HL-60 (cell line): Measurements from ENCODE around the gene SUSD1.

Experiments
- DNase-seq, 2 experiments: peaks; one replicate each; pipeline ENCODE4 v3.0.0-alpha.2; 2010 to 2020; ENCODE audit warnings: low read depth in 1 of 2, low spot score in 1 of 2
- H3K27ac ChIP-seq: fragments of 250-450 bp; sonication (Bioruptor Pico); replicated peaks from 2 replicates; pipeline ENCODE4 v1.5.1; 2020; ENCODE audit warnings: mild to moderate bottlenecking, moderate library complexity
- H3K27me3 ChIP-seq: fragments of 250-450 bp; sonication (Bioruptor Pico); 2 replicates; pipeline ENCODE4 v1.5.1; 2021; ENCODE audit warnings: mild to moderate bottlenecking, moderate library complexity; ENCODE audit not compliant: insufficient read depth, poor library complexity, severe bottlenecking
- H3K4me3 ChIP-seq: replicated peaks from 2 replicates; pipeline ENCODE4 v1.5.1; 2011; ENCODE audit warnings: mild to moderate bottlenecking, control low read depth, low read length; ENCODE audit not compliant: insufficient read depth
- GABPA ChIP-seq: IDR thresholded peaks from 2 replicates; pipeline ENCODE4 v1.6.1; 2012; ENCODE audit warnings: low read depth
- POLR2AphosphoS5 ChIP-seq: IDR thresholded peaks from 2 replicates; pipeline ENCODE4 v1.6.1; 2012; ENCODE audit warnings: low read depth
- REST ChIP-seq: IDR thresholded peaks from 2 replicates; pipeline ENCODE4 v1.6.1; 2012; ENCODE audit warnings: low read depth; ENCODE audit not compliant: insufficient replicate concordance
- SPI1 ChIP-seq: IDR thresholded peaks from 2 replicates; pipeline ENCODE4 v1.6.1; 2012; ENCODE audit warnings: low read depth, mild to moderate bottlenecking, borderline replicate concordance
- TF ChIP-seq, protein P1 (sequence below): IDR thresholded peaks from one replicate; pipeline ENCODE4 v1.5.1; 2011; ENCODE audit warnings: low read length, control low read depth, inconsistent platforms; ENCODE audit not compliant: insufficient read depth

SUSD1 gene

GRCh38 chr9:112033237-112034215, 141.6 kb downstream of the SUSD1 start:
- DNase-seq: no peak
- H3K27me3 ChIP-seq: no peaks in the 10 kb centered on the region
- no peak overlapping the region for H3K4me3 ChIP-seq
- no peak overlapping the region for H3K27ac ChIP-seq
- TF ChIP-seq, protein P1, sequence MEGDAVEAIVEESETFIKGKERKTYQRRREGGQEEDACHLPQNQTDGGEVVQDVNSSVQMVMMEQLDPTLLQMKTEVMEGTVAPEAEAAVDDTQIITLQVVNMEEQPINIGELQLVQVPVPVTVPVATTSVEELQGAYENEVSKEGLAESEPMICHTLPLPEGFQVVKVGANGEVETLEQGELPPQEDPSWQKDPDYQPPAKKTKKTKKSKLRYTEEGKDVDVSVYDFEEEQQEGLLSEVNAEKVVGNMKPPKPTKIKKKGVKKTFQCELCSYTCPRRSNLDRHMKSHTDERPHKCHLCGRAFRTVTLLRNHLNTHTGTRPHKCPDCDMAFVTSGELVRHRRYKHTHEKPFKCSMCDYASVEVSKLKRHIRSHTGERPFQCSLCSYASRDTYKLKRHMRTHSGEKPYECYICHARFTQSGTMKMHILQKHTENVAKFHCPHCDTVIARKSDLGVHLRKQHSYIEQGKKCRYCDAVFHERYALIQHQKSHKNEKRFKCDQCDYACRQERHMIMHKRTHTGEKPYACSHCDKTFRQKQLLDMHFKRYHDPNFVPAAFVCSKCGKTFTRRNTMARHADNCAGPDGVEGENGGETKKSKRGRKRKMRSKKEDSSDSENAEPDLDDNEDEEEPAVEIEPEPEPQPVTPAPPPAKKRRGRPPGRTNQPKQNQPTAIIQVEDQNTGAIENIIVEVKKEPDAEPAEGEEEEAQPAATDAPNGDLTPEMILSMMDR: no peak
- TF ChIP-seq REST (no peak), GABPA (no peak), POLR2AphosphoS5 (no peak), SPI1 (no peak)

DNA sequence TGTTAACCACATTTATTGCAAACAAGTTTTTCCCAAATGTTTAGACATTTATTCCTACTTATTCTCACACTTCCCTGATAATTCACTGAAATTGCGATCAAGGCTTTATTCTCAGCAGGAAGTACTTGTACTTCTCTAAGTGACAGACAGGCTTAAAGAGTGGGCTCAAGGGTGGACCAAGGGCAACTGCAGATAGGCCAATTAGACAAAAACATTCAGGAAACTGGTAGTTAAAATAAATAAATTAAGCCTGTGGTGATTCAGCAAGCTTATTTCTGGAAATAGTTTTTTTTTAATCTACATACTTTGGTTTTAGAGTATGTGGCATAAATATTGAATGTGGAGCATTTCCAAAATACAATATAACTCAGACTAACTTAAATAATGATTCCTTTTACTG, 142.4 kb downstream of the SUSD1 start:
- no peak overlapping the region for H3K27ac ChIP-seq
- no peak overlapping the region for H3K4me3 ChIP-seq

More for the DNA sequence above, 142.4 kb downstream of the SUSD1 start:
- H3K27me3 ChIP-seq: no peaks in the 10 kb centered on the region
- TF ChIP-seq REST (no peak), SPI1 (no peak), POLR2AphosphoS5 (no peak), GABPA (no peak)
- TF ChIP-seq, protein P1: no peak
- DNase-seq: no peak
